Panc1 (cell line): ENCODE results near the gene FAM227B. TPM values are rescaled to one million over a fixed set of nuclear protein-coding genes. Genes with fewer than 3 reads are reported as not detected.

Experiments used
- ATAC-seq: fragments of 200-7000 bp; cut with Tn5 transposase; 2 replicates; pipeline ENCODE4 v1.9.1; 2020; ENCODE audit warnings: mild to moderate bottlenecking, moderate library complexity
- BruUV-seq: library from RNA; stranded (reverse); fragments of 400-500 nt; replicated peaks from 2 replicates; lab custom pipeline; 2021; lab: Mats Ljungman, UMichigan
- CTCF ChIA-PET: fragments of 300-600 bp; sonication (Branson Sonifier 250); formaldehyde crosslinking; loops from one replicate; lab custom pipeline; 2022; ENCODE audit warnings: antibody characterized with exemption; lab: Charles Lee
- POLR2A ChIA-PET: fragments of 300-600 bp; sonication (Branson Sonifier 250); formaldehyde crosslinking; loops from one replicate; lab custom pipeline; 2022; ENCODE audit warnings: antibody characterized with exemption; lab: Charles Lee
- DNase-seq: peaks from one replicate; pipeline ENCODE4 v3.0.0-alpha.2; 2010; ENCODE audit warnings: low read depth, low spot score
- H3K27ac ChIP-seq: 2 replicates; pipeline ENCODE4 v1.5.1; 2011; ENCODE audit warnings: mild to moderate bottlenecking, low read length, inconsistent platforms
- H3K27me3 ChIP-seq: fragments of 200-500 bp; sonication (Bioruptor generic); 2 replicates; pipeline ENCODE4 v1.6.0; 2014; ENCODE audit warnings: low read length, inconsistent platforms; ENCODE audit not compliant: control insufficient read depth, insufficient read depth
- H3K36me3 ChIP-seq: fragments of 200-500 bp; sonication (Bioruptor generic); 2 replicates; pipeline ENCODE4 v1.5.1; 2014; ENCODE audit warnings: inconsistent platforms, mild to moderate bottlenecking, low read length, moderate library complexity; ENCODE audit not compliant: control insufficient read depth, insufficient read depth
- H3K4me1 ChIP-seq: 2 replicates; pipeline ENCODE4 v1.5.1; 2011; ENCODE audit warnings: inconsistent platforms, mild to moderate bottlenecking, low read length, moderate library complexity; ENCODE audit not compliant: control insufficient read depth, insufficient read depth
- H3K4me3 ChIP-seq, 2 experiments: 2 replicates each; pipeline ENCODE4 v1.5.1; 2011 to 2012; ENCODE audit warnings: low read depth in 2 of 2, low read length in 2 of 2, mild to moderate bottlenecking in 2 of 2, inconsistent platforms in 1 of 2, moderate library complexity in 1 of 2
- H3K9me3 ChIP-seq: fragments of 200-500 bp; sonication (Bioruptor generic); 2 replicates; pipeline ENCODE4 v1.5.1; 2014; ENCODE audit warnings: low read depth, mild to moderate bottlenecking, inconsistent platforms, low read length, moderate library complexity; ENCODE audit not compliant: control insufficient read depth, insufficient read depth
- POLR2AphosphoS5 ChIP-seq: IDR thresholded peaks from 2 replicates; pipeline ENCODE4 v1.6.1; 2012; ENCODE audit warnings: mild to moderate bottlenecking, low read depth, low read length, moderate library complexity
- SIN3A ChIP-seq: IDR thresholded peaks from 2 replicates; pipeline ENCODE4 v1.6.1; 2012; ENCODE audit warnings: low read depth, mild to moderate bottlenecking, low read length, moderate library complexity, borderline replicate concordance; ENCODE audit not compliant: insufficient read depth
- TCF7L2 ChIP-seq: IDR thresholded peaks from 2 replicates; pipeline ENCODE4 v1.6.1; 2011; ENCODE audit warnings: mild to moderate bottlenecking, low read depth, low read length, inconsistent platforms
- in situ Hi-C: cut with HindIII; loops from 2 replicates; pipeline ENCODE4 v1.10.0; 2016; ENCODE audit warnings: low sequenced_read_pairs, low pct_unique_long_range_greater_than_20kb
- intact Hi-C: fragments of 100-400 bp; cut with micrococcal nuclease; formaldehyde crosslinking; loops from one replicate; pipeline ENCODE4 v1.10.0; 2022; ENCODE audit not compliant: unreplicated experiment
- total RNA-seq: library from RNA; stranded (reverse); gene quantifications from one replicate; pipeline ENCODE4 v1.2.1, GENCODE V29; 2021; ENCODE audit not compliant: unreplicated experiment
- TF ChIP-seq, protein P1 (sequence below): fragments of 450-650 bp; IDR thresholded peaks from 2 replicates; pipeline ENCODE4 v1.5.1; 2017; ENCODE audit warnings: mild to moderate bottlenecking
- TF ChIP-seq, protein P2 (sequence below), 2 experiments: IDR thresholded peaks; 2 replicates each; pipeline ENCODE4 v1.6.1; 2011 to 2012; ENCODE audit warnings: low read depth in 2 of 2, control low read depth in 1 of 2, low read length in 1 of 2, mild to moderate bottlenecking in 1 of 2, moderate library complexity in 1 of 2; ENCODE audit not compliant: insufficient read depth in 1 of 2

FAM227B gene
- total RNA-seq, 1 experiment from 2014 or later = 1.2 TPM

- peaks cover 2% of the 10 kb centered on the region; the same call in 1 of the 2 replicates for H3K27me3 ChIP-seq
- no TSS peak for BruUV-seq
- intact Hi-C loops = loop anchor here (5.0 kb wide), 1 partner anchor 561 kb away; no protein-coding TSS in a partner anchor
- in situ Hi-C loops = no loop called here
- ATAC-seq = no peak
- TF ChIP-seq, protein P1, sequence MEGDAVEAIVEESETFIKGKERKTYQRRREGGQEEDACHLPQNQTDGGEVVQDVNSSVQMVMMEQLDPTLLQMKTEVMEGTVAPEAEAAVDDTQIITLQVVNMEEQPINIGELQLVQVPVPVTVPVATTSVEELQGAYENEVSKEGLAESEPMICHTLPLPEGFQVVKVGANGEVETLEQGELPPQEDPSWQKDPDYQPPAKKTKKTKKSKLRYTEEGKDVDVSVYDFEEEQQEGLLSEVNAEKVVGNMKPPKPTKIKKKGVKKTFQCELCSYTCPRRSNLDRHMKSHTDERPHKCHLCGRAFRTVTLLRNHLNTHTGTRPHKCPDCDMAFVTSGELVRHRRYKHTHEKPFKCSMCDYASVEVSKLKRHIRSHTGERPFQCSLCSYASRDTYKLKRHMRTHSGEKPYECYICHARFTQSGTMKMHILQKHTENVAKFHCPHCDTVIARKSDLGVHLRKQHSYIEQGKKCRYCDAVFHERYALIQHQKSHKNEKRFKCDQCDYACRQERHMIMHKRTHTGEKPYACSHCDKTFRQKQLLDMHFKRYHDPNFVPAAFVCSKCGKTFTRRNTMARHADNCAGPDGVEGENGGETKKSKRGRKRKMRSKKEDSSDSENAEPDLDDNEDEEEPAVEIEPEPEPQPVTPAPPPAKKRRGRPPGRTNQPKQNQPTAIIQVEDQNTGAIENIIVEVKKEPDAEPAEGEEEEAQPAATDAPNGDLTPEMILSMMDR = no peak
- TF ChIP-seq POLR2AphosphoS5 (no peak), TCF7L2 (no peak), SIN3A (no peak)
- TF ChIP-seq, protein P2, sequence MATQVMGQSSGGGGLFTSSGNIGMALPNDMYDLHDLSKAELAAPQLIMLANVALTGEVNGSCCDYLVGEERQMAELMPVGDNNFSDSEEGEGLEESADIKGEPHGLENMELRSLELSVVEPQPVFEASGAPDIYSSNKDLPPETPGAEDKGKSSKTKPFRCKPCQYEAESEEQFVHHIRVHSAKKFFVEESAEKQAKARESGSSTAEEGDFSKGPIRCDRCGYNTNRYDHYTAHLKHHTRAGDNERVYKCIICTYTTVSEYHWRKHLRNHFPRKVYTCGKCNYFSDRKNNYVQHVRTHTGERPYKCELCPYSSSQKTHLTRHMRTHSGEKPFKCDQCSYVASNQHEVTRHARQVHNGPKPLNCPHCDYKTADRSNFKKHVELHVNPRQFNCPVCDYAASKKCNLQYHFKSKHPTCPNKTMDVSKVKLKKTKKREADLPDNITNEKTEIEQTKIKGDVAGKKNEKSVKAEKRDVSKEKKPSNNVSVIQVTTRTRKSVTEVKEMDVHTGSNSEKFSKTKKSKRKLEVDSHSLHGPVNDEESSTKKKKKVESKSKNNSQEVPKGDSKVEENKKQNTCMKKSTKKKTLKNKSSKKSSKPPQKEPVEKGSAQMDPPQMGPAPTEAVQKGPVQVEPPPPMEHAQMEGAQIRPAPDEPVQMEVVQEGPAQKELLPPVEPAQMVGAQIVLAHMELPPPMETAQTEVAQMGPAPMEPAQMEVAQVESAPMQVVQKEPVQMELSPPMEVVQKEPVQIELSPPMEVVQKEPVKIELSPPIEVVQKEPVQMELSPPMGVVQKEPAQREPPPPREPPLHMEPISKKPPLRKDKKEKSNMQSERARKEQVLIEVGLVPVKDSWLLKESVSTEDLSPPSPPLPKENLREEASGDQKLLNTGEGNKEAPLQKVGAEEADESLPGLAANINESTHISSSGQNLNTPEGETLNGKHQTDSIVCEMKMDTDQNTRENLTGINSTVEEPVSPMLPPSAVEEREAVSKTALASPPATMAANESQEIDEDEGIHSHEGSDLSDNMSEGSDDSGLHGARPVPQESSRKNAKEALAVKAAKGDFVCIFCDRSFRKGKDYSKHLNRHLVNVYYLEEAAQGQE (IDR thresholded peaks at IDR 0.05; ENCODE audit: insufficient read depth in 1 of 2, low read depth in 2 of 2, low read length in 1 of 2) = no peak
- ChIA-PET POLR2A (no interaction called here), CTCF (no interaction called here)
- no peak within 1 kb of the TSS for H3K27ac ChIP-seq
- H3K9me3 ChIP-seq = no peaks in the 10 kb centered on the region
- no peak within 1 kb of the TSS for H3K4me3 ChIP-seq
- H3K36me3 ChIP-seq = no peaks in the 10 kb centered on the region
- H3K4me1 ChIP-seq = no peaks in the 10 kb centered on the region
- no peak for DNase-seq
Observed at GRCh38 chr15:49423021-49423420, 197.6 kb downstream of the FAM227B start, which contains the start of gene FGF7. TSS of gene FGF7 (plus strand) at chr15:49423242. CDS start at chr15:49424298, 1,056 bp downstream.

- TF ChIP-seq TCF7L2 (no peak), POLR2AphosphoS5 (no peak), SIN3A (no peak)
- TF ChIP-seq, protein P2 (IDR thresholded peaks at IDR 0.05; ENCODE audit: insufficient read depth in 1 of 2, low read depth in 2 of 2, low read length in 1 of 2) = no peak
- TF ChIP-seq, protein P1 = peak; percentile 79
Observed at GRCh38 chr15:49421991-49422390, 198.6 kb downstream of the FAM227B start.

More at GRCh38 chr15:49421991-49422390, 198.6 kb downstream of the FAM227B start:
- in situ Hi-C loops (no loop called here), intact Hi-C loops (loop anchor here (1.0 to 5.0 kb wide), 2 partner anchors 187 to 560 kb away; no protein-coding TSS in a partner anchor)
- DNase-seq (no peak), ATAC-seq (0 out of 2 replicates have a peak, but pooled peaks have one; percentile 56)
- CTCF ChIA-PET = interaction anchor here (0.7 to 1.0 kb wide), 2 partner anchors 186 to 581 kb away, joined by 3 read pairs; no protein-coding TSS in a partner anchor
- peaks cover 2% of the 10 kb centered on the region; the same call in 1 of the 2 replicates for H3K27me3 ChIP-seq
- H3K9me3 ChIP-seq = no peaks in the 10 kb centered on the region
- no peak overlapping the region for H3K27ac ChIP-seq
- H3K36me3 ChIP-seq = no peaks in the 10 kb centered on the region
- H3K4me3 ChIP-seq = no peak overlapping the region
- POLR2A ChIA-PET = no interaction called here
- BruUV-seq = no TSS peak
- no peaks in the 10 kb centered on the region for H3K4me1 ChIP-seq
